ENCODE data around the gene SMIM31.

SMIM31 gene

DNA sequence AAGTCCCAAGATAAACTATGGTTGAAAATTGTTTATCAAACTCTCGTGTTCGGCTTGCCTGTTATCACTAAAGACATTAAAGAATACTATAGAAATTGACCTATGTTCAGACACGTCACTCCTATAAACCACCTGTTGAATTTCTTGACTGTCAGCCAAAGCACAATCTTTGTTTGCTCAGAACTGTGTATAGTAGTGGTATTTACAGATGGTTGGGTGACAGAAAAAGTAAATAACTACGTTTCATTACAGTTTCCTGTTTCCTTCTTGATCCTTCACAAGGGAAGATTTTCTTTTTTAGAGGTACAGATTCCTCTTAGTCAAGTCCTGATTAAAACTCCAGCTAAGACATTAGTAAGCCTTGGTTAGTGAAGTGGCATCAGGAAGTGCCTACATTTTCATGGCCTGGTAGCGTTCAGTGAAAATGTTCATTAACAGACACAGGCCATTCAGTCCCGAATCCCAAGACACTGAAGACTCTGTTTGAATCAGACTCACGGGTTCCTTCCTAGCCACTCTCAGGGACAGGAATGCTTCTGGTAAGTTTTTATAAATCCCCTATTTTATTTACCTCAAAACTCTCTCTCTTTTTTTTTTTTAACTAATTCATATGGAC is at the start of gene SMIM31:
TSS of gene SMIM31 (plus strand) at position 259 of the 616 bp plus-strand sequence. CDS start 16,313 bp downstream, outside the sequence.
- no peaks in the 10 kb centered on the region for H3K36me3 ChIP-seq (ENCODE audit: insufficient read depth, low read length)
- no peak within 1 kb of the TSS for H3K9ac ChIP-seq (ENCODE audit: low read length)
- H3K4me3 ChIP-seq (ENCODE audit: low read depth in 1 of 2, low read length in 2 of 2), result no peak within 1 kb of the TSS
- H3K4me1 ChIP-seq (ENCODE audit: insufficient read depth, low read length), result no peaks in the 10 kb centered on the region
- H3K27ac ChIP-seq (ENCODE audit: low read depth, low read length), result no peak within 1 kb of the TSS
- no peaks in the 10 kb centered on the region for H3K9me3 ChIP-seq (ENCODE audit: low read length)
- no peaks in the 10 kb centered on the region for H3K27me3 ChIP-seq (ENCODE audit: control insufficient read depth in 1 of 2, insufficient read depth in 2 of 2, low read length in 2 of 2)

DNA sequence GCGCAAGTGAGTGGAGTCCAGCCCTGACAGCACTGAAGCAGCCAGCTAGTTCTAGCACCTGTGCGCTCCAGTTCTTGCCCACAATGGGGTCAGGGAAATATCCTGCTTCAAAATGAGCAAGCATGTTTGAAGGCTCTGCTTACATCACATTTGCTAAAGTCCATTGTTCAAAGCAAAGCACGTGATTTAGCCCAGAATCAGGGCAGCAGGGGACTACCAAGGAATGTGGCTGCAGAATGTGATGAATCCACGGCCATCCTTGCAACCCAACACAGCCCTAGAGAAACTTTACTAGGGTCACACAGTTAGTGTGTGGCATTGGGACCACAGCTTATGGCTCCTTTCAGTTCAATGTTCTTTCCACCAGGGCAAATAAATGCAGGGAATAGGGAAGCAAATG is 47.3 kb upstream of the SMIM31 start:
- Histone ChIP-seq H3K4me1 (ENCODE audit: insufficient read depth, low read length) (no peaks in the 10 kb centered on the region), H3K27me3 (ENCODE audit: control insufficient read depth in 1 of 2, insufficient read depth in 2 of 2, low read length in 2 of 2) (no peaks in the 10 kb centered on the region), H3K9ac (ENCODE audit: low read length) (no peak overlapping the region), H3K36me3 (ENCODE audit: insufficient read depth, low read length) (no peaks in the 10 kb centered on the region), H3K27ac (ENCODE audit: low read depth, low read length) (no peak overlapping the region), H3K9me3 (ENCODE audit: low read length) (no peaks in the 10 kb centered on the region), H3K4me3 (ENCODE audit: low read depth in 1 of 2, low read length in 2 of 2) (no peak overlapping the region)

DNA sequence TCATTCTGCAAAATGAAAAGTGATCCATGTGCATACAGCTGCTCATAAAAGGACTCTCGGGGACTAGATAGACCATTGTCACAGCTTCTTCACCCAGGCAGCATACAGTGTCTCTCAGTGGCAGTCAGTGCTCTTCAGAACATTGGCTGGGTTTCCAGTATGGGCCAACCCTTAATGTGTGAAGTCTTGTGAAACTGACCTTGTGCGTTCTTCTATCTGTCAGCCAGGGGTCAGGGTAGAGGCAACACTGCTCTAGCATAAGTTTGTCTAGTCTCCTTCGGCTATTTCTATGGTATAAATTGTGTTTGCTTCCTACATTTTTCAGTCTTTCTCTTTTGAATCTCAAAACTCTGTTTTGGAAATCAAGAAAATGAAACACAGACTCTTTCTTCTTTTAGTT is 37.0 kb upstream of the SMIM31 start:
- H3K27ac ChIP-seq (ENCODE audit: low read depth, low read length), result no peak overlapping the region
- no peaks in the 10 kb centered on the region for H3K9me3 ChIP-seq (ENCODE audit: low read length)
- no peak overlapping the region for H3K9ac ChIP-seq (ENCODE audit: low read length)
- H3K4me3 ChIP-seq (ENCODE audit: low read depth in 1 of 2, low read length in 2 of 2), result no peak overlapping the region
- no peaks in the 10 kb centered on the region for H3K36me3 ChIP-seq (ENCODE audit: insufficient read depth, low read length)
- no peaks in the 10 kb centered on the region for H3K27me3 ChIP-seq (ENCODE audit: control insufficient read depth in 1 of 2, insufficient read depth in 2 of 2, low read length in 2 of 2)
- no peaks in the 10 kb centered on the region for H3K4me1 ChIP-seq (ENCODE audit: insufficient read depth, low read length)

DNA sequence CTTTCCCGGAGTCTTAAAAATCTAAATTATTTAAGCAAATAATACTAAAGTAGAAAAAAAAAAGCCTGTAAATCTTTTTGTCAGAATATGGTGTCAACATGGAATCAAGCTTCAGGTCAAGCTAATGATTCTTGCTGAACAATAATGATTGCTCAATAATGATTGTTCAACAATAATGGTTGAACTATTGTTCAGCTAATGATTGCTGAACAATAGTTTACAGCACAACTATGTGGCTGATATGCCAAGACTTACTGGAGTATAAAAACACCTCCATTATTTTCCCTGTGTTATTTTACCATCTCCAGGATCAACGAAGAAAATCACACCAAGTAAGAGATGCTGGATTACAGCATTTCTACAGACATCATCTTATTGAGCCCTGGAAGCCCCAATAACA is 35.1 kb upstream of the SMIM31 start:
- no peak overlapping the region for H3K9ac ChIP-seq (ENCODE audit: low read length)
- H3K36me3 ChIP-seq (ENCODE audit: insufficient read depth, low read length), result no peaks in the 10 kb centered on the region
- H3K27me3 ChIP-seq (ENCODE audit: control insufficient read depth in 1 of 2, insufficient read depth in 2 of 2, low read length in 2 of 2), result no peaks in the 10 kb centered on the region
- no peaks in the 10 kb centered on the region for H3K9me3 ChIP-seq (ENCODE audit: low read length)
- H3K27ac ChIP-seq (ENCODE audit: low read depth, low read length), result no peak overlapping the region
- H3K4me1 ChIP-seq (ENCODE audit: insufficient read depth, low read length), result no peaks in the 10 kb centered on the region
- H3K4me3 ChIP-seq (ENCODE audit: low read depth in 1 of 2, low read length in 2 of 2), result no peak overlapping the region

DNA sequence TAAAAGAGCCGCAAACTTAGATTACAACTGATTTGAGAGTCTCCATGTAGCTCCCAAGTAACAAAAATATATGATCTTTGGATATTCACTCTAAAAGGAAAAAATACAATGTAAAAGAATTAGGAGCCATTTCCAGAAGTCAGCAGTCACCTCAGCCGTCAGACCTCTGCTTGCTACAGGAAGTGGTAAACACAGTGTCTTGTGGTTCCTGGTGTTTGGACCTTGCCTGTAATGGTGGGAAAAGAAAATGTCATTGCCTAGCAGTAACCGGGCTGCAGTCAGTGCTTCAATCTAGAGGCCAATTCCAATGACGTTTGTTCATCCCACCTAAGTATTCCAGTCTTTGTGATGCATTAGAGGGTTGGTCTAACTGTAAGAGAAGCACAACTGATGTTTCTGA is 28.9 kb upstream of the SMIM31 start:
- H3K27ac ChIP-seq (ENCODE audit: low read depth, low read length), result no peak overlapping the region
- no peaks in the 10 kb centered on the region for H3K4me1 ChIP-seq (ENCODE audit: insufficient read depth, low read length)
- no peak overlapping the region for H3K9ac ChIP-seq (ENCODE audit: low read length)

DNA sequence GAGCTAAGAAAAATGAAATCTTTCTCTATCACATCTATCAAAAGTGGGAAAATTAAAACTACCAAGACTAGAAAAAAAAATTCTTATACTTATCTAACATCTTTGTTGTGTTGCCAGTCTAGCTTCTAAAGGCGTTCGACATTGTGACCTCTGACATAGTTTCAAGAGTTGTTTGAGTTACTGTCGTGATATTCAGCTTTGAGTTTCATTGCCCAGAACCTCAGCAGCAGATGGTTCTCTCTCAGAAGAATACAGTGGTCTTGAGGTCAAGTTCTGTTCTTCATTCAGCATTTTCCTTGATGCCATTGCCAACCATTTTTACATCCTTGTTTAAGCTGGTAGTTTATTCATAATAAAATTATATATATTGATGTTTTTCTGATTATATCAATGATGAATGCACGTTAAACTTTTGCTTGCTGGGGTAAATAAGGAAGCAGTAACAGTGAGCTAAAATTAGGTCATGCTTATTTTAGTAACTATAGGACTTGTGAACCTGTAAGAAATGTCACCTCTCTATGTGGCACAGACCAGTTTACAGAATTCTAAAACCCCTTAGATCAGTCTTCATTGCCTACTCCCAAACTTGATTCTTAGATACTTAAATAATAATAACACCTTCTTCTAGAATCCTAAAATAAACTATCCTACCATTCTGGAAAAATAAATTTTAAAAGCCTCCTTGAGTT is 23.1 kb upstream of the SMIM31 start:
- H3K27me3 ChIP-seq (ENCODE audit: control insufficient read depth in 1 of 2, insufficient read depth in 2 of 2, low read length in 2 of 2), result no peaks in the 10 kb centered on the region
- H3K9ac ChIP-seq (ENCODE audit: low read length), result no peak overlapping the region

More for the DNA sequence above, 28.9 kb upstream of the SMIM31 start:
- Histone ChIP-seq H3K4me3 (ENCODE audit: low read depth in 1 of 2, low read length in 2 of 2) (no peak overlapping the region), H3K9me3 (ENCODE audit: low read length) (no peaks in the 10 kb centered on the region), H3K27me3 (ENCODE audit: control insufficient read depth in 1 of 2, insufficient read depth in 2 of 2, low read length in 2 of 2) (no peaks in the 10 kb centered on the region), H3K36me3 (ENCODE audit: insufficient read depth, low read length) (no peaks in the 10 kb centered on the region)

DNA sequence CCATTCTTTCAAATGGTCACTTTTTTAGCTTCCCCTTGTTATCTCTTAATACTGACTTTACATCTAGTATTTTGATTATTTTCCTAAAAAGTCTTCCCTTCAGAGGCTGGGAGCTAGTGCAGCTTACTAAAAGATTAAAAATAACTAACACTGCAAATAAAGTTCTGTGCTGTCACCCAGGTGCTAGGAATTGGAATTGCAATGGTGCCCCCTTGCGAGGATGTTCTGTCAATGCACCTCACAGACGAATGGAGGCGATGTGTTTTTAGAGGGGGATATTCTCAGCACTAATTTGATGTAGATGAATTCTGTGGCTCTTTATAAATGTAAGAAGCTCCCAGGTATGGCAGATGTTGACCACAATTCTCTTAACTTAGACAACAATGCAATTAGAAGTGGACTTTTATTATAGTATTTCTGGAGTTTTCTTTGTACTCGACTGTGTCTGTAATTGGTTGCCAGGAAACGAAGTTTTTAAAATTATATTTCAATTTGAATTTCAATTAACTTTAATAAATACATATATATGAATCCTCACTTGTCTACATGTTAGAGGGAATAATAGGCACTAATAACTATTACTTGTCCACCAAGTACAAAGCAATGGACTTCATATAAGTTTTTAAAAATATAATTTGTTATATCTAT is 22.0 kb upstream of the SMIM31 start:
- Histone ChIP-seq H3K36me3 (ENCODE audit: insufficient read depth, low read length) (no peaks in the 10 kb centered on the region), H3K27ac (ENCODE audit: low read depth, low read length) (no peak overlapping the region), H3K9ac (ENCODE audit: low read length) (no peak overlapping the region), H3K4me3 (ENCODE audit: low read depth in 1 of 2, low read length in 2 of 2) (no peak overlapping the region), H3K9me3 (ENCODE audit: low read length) (no peaks in the 10 kb centered on the region), H3K27me3 (ENCODE audit: control insufficient read depth in 1 of 2, insufficient read depth in 2 of 2, low read length in 2 of 2) (no peaks in the 10 kb centered on the region), H3K4me1 (ENCODE audit: insufficient read depth, low read length) (no peaks in the 10 kb centered on the region)

More for the DNA sequence above, 23.1 kb upstream of the SMIM31 start:
- no peaks in the 10 kb centered on the region for H3K9me3 ChIP-seq (ENCODE audit: low read length)
- H3K27ac ChIP-seq (ENCODE audit: low read depth, low read length), result no peak overlapping the region
- no peak overlapping the region for H3K4me3 ChIP-seq (ENCODE audit: low read depth in 1 of 2, low read length in 2 of 2)
- H3K36me3 ChIP-seq (ENCODE audit: insufficient read depth, low read length), result no peaks in the 10 kb centered on the region
- no peaks in the 10 kb centered on the region for H3K4me1 ChIP-seq (ENCODE audit: insufficient read depth, low read length)

DNA sequence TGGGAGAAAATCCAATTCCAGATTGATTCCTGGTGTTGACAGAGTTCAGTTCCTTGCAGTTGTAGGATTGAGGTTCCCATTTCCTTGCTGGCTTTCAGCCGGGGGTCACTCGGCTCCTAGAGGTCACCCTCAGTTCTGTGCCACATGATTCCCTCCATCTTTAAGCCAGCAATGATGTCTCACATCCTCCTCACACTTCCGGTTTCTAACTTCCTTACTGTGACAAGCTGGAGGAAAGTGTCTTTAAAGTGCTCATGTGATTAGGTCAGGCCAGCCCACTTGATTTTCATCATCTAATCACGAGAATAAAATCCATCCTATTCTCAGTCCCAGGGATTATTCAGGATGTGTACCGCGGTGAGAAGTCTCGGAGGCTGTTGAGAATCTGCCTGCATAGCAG is 19.4 kb upstream of the SMIM31 start:
- Histone ChIP-seq H3K27me3 (ENCODE audit: control insufficient read depth in 1 of 2, insufficient read depth in 2 of 2, low read length in 2 of 2) (no peaks in the 10 kb centered on the region), H3K9ac (ENCODE audit: low read length) (no peak overlapping the region), H3K4me3 (ENCODE audit: low read depth in 1 of 2, low read length in 2 of 2) (no peak overlapping the region), H3K27ac (ENCODE audit: low read depth, low read length) (no peak overlapping the region), H3K36me3 (ENCODE audit: insufficient read depth, low read length) (no peaks in the 10 kb centered on the region), H3K4me1 (ENCODE audit: insufficient read depth, low read length) (no peaks in the 10 kb centered on the region), H3K9me3 (ENCODE audit: low read length) (no peaks in the 10 kb centered on the region)

DNA sequence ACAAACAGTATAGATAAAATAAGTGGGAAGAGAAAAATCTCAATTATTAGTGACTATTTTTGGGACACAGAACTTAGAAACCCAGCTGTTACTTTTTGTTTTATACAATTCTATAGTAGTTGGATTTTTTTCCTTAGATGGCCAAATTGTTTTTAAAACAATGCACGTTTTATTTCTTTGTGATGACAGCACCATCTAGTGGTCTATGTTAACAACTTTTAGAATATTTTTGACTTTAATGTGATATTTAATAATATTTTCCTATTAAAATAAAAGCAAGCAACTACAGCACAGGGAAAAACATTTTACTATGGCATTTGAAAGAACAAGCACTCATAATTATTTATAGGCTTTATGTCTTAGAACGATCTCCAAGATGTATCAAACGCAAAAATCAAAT is 5.6 kb upstream of the SMIM31 start:
- Histone ChIP-seq H3K9me3 (ENCODE audit: low read length) (no peaks in the 10 kb centered on the region), H3K4me3 (ENCODE audit: low read depth in 1 of 2, low read length in 2 of 2) (no peak overlapping the region), H3K27ac (ENCODE audit: low read depth, low read length) (no peak overlapping the region), H3K9ac (ENCODE audit: low read length) (no peak overlapping the region), H3K27me3 (ENCODE audit: control insufficient read depth in 1 of 2, insufficient read depth in 2 of 2, low read length in 2 of 2) (no peaks in the 10 kb centered on the region), H3K36me3 (ENCODE audit: insufficient read depth, low read length) (no peaks in the 10 kb centered on the region), H3K4me1 (ENCODE audit: insufficient read depth, low read length) (no peaks in the 10 kb centered on the region)

DNA sequence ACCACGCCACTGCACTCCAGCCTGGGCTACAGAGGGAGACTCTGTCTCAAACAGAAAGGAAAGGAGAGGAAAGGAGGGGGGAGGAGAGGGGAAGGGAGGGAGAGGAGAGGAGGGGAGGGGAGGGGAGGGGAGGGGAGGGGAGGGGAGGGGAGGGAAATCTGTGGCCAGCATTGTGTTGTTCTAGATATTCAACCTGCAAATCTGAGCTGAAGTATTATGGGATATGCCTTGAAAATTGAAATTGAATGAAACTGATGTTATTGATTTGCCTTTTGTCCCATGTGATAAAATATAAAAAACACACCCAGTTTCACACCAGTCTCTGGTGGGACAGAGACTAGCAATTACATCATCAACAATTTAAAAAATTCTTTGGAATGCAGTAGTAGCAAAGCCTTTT is 1.5 kb downstream of the SMIM31 start:
- Histone ChIP-seq H3K9ac (ENCODE audit: low read length) (no peak overlapping the region), H3K27ac (ENCODE audit: low read depth, low read length) (no peak overlapping the region), H3K9me3 (ENCODE audit: low read length) (no peaks in the 10 kb centered on the region), H3K27me3 (ENCODE audit: control insufficient read depth in 1 of 2, insufficient read depth in 2 of 2, low read length in 2 of 2) (no peaks in the 10 kb centered on the region), H3K4me3 (ENCODE audit: low read depth in 1 of 2, low read length in 2 of 2) (no peak overlapping the region), H3K36me3 (ENCODE audit: insufficient read depth, low read length) (no peaks in the 10 kb centered on the region), H3K4me1 (ENCODE audit: insufficient read depth, low read length) (no peaks in the 10 kb centered on the region)

DNA sequence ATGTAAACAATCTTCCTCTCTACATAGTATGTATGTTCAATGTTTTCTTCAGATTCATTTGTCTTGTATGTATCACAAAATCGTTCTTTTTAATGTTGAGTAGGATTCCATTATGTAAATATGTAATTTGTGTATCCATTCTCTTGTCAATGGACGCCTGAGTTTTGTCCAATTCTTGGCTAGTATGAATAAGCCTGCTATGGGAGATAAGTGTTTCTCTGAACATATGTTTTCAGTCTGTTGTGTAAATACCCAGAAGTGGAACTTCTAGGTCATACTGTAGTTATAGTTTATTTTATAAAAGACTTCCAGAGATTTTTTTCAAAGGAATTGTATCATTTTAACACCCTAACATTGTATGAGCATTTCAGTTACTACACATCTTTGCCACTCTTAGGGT is 2.8 kb downstream of the SMIM31 start:
- no peaks in the 10 kb centered on the region for H3K27me3 ChIP-seq (ENCODE audit: control insufficient read depth in 1 of 2, insufficient read depth in 2 of 2, low read length in 2 of 2)
- no peak overlapping the region for H3K27ac ChIP-seq (ENCODE audit: low read depth, low read length)
- H3K4me1 ChIP-seq (ENCODE audit: insufficient read depth, low read length), result no peaks in the 10 kb centered on the region
- no peak overlapping the region for H3K4me3 ChIP-seq (ENCODE audit: low read depth in 1 of 2, low read length in 2 of 2)
- H3K9me3 ChIP-seq (ENCODE audit: low read length), result no peaks in the 10 kb centered on the region
- no peak overlapping the region for H3K9ac ChIP-seq (ENCODE audit: low read length)
- H3K36me3 ChIP-seq (ENCODE audit: insufficient read depth, low read length), result no peaks in the 10 kb centered on the region
